Measurements from ENCODE around the gene BHLHE41.

The BHLHE41 gene

DNA sequence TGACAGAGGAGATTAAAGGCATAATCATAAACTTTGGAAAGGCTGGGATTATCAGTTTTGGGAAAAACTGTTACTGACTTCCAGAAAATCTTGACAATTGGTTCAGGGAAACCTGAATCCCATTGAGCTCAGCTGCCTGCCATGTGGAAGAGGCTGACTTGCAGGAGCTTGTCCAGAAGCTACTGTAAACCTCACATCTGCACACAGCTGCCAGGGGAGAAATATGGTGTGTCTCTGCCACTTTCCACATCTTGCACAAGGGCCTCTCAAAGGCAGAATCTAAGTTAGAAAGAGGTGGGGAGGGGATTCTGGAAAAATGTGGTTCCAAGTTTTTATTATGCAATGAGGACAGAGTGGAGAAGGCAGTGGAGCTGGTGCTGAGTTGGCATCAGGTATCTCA, 8.7 kb upstream of the BHLHE41 start:
- no peak for DNase-seq

- no peak for DNase-seq
Observed at GRCh38 chr12:26132866-26133265, 8.0 kb upstream of the BHLHE41 start.

- no peak for DNase-seq
Observed at GRCh38 chr12:26131936-26132335, 7.1 kb upstream of the BHLHE41 start.

DNA sequence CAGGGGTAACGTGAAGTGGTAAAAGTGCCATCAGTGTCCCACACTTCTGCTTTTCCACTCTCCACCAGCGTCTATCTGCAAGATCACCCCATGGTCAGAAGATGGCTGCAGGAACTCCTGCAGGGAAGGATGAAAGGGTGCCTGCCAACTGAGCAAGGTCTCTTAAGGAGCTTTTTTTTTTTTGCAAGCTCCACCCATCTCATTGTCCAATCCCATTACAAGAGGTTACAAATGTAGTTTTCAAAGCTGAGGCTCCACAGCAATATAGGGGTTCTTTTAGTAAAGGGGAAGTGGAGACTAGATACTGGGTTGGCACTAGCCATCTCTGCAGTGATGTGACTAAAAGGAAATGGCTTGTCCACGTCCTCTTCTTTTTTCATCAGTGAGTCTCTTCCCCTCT, 5.9 kb upstream of the BHLHE41 start:
- DNase-seq, result no peak

GRCh38 chr12:26128168-26128567, 3.3 kb upstream of the BHLHE41 start:
- no peak for DNase-seq

DNA sequence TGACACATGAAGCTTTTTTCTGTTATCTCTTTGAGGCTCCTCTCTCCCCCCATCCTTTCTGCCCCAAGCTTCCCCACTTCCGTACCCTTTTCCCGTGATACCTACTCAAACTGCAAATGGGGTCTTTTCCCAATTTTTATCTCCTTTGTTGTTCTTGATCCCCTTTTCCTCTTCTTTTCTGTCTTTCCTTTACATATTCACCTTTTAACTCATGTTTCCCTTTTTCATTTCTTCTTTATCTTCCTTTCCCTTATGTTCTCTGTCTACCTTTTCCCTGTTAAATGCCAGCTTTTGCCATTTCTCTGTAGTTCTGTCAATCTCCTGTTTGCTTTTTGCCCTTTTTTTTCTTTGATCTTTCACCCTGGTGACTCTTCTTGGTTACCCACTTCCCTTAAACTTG, 2.6 kb upstream of the BHLHE41 start:
- no peak for DNase-seq

GRCh38 chr12:26126340-26127284, 1.8 kb upstream of the BHLHE41 start:
- peak; percentile 22 to 45 for DNase-seq

DNA sequence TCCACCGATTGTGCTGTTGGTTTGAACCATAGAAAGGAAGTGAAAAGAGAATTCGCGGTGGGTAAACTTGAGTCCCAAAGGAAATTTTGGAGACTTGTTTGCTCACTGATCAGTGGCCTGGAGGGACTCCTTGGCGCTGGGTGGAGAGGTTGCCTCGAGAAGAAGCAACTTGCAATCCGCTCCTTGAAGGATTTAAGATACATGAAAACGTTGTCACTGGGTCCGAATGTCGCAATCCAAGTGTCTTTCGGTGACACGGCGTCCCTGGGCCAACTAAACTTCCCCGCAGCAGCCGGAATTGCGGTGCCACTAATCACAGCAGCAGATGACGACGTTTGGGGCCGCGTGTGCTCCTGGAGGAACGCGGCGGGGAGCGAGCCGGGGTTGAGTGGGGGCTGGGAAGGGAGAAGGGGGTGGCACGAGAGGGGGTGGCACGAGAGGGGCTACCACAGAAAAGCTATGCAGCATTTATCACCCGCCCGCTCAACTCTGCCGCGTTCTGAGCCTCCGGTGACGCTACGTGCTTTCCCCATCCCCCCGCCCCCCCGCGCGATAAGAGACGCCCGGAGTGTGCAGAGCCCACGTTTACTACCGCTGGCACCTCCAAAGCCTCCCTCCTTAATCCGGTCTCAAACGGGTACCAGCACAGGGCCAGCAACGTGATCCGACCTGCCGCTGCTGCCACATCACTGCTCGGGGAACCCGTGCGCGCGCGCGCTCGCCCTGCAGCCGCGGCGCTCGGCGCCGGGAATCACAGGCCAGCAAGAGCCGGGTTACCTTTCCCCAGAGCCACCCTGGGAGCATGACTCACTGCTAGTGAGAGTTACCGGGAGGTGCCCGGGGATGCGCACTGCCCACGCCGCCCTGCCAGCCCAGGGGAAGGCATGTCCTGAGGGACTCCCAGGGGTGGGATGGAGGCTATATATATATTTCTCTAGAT, 833 bp upstream of the BHLHE41 start:
- DNase-seq, result peak in 1 of 2 experiments; percentile 25

DNA sequence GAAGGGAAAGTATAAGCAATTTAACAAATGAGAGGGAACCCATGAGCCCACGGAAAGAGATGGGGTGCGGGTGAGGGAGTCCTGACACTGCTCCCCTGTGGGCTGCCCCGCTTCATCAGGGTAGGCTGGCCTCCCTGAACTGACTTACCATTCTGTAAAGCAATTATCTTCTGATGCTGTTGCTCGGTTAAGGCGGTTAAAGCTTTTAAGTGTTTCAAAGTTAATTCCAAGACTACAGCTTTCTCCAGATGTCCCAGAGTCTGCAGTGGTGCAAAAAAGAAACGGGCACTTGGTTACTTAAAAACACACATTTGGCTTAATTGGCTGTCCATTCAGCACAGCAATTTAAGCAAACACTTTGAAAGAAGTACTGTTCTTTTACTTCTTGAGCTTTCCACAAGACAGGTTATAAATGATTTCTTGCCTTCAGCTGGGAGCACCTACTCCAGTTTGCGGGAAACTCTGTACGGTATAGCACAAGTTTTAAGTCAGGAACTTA, 1.3 kb downstream of the BHLHE41 start:
- DNase-seq, result no peak

GRCh38 chr12:26122681-26123481, 2.0 kb downstream of the BHLHE41 start:
- no peak for DNase-seq

GRCh38 chr12:26122061-26122680, 2.7 kb downstream of the BHLHE41 start:
- DNase-seq, result no peak

DNA sequence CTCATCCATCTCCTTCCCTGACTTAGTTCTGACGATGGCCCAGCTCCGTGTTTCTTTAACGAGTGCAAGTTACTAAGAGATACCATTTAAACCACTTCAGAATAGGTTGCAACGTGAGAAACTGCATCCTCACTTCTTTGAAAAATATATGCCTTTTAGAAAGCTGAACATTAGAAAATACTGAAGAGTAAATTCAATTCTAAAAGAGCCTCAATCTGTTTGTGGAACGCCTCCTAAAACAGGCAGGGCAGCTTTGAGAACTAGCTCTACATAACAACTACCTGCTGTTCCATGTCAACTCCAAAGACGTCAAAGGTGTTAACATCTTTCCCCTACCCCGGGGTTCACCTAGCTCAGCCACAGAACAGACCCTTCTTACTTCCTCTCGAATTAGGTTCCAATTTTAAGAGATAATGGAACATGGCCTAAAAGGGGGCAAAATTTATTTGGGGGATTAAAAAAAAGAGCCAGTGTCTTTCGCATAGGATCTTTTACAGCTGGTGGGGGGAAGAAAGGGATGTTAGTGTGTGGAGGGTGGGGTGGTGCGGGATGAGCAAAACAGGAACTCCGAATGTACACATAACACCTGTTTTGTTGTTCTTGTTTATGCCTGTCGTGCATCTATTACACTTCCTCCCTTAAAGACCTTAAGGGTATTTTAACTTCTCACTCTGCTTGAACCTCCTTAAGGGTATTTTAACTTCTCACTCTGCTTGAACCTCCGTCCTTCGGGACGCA, 3.3 kb downstream of the BHLHE41 start:
- no peak for DNase-seq

- DNase-seq, result no peak
Observed at GRCh38 chr12:26120561-26121274, 4.1 kb downstream of the BHLHE41 start.

GRCh38 chr12:26119391-26119989, 5.3 kb downstream of the BHLHE41 start:
- no peak for DNase-seq

- DNase-seq, result no peak
Observed at GRCh38 chr12:26118308-26118707, 6.5 kb downstream of the BHLHE41 start.

GRCh38 chr12:26116829-26117715, 7.8 kb downstream of the BHLHE41 start:
- no peak for DNase-seq

- no peak for DNase-seq
Observed at GRCh38 chr12:26114720-26115401, 10.0 kb downstream of the BHLHE41 start.
